GM18498 (cell line): ENCODE results near the gene HTR1D.

Source experiments
- ATAC-seq: cut with Tn5 transposase; IDR thresholded peaks from one replicate; pipeline ENCODE4 v1.9.1; 2021; ENCODE audit warnings: mild to moderate bottlenecking, moderate library complexity; ENCODE audit not compliant: unreplicated experiment

HTR1D gene

GRCh38 chr1:23187637-23188036 is 29.7 kb downstream of the HTR1D start:
- no peak for ATAC-seq

- no peak for ATAC-seq
These were observed 31.9 kb downstream of the HTR1D start for GRCh38 chr1:23185381-23185780.

GRCh38 chr1:23184212-23184934 is 32.9 kb downstream of the HTR1D start:
- no peak for ATAC-seq

GRCh38 chr1:23179862-23180261 is 37.4 kb downstream of the HTR1D start:
- no peak for ATAC-seq

- ATAC-seq: no peak
These were observed 38.4 kb downstream of the HTR1D start for GRCh38 chr1:23178950-23179349.

GRCh38 chr1:23178414-23178813 is 38.9 kb downstream of the HTR1D start:
- no peak for ATAC-seq

GRCh38 chr1:23177438-23178380 is 39.6 kb downstream of the HTR1D start:
- ATAC-seq: peak; percentile 60

GRCh38 chr1:23177031-23177430 is 40.3 kb downstream of the HTR1D start:
- no peak for ATAC-seq

GRCh38 chr1:23174426-23175110 is 42.7 kb downstream of the HTR1D start:
- no peak for ATAC-seq

- ATAC-seq: no peak
These were observed 46.0 kb downstream of the HTR1D start for GRCh38 chr1:23171181-23171755.

GRCh38 chr1:23169727-23170335 is 47.5 kb downstream of the HTR1D start:
- ATAC-seq: no peak

GRCh38 chr1:23169195-23169575 is 48.1 kb downstream of the HTR1D start:
- ATAC-seq: no peak

- peak; percentile 78 for ATAC-seq
These were observed 48.7 kb downstream of the HTR1D start, which contains the start of gene LUZP1 for GRCh38 chr1:23168445-23169194. TSS of gene LUZP1 (minus strand) at chr1:23168856.

GRCh38 chr1:23168079-23168444 is 49.2 kb downstream of the HTR1D start:
- ATAC-seq: peak; percentile 40

GRCh38 chr1:23167353-23168078 is 49.8 kb downstream of the HTR1D start:
- ATAC-seq: peak; percentile 10

- ATAC-seq: no peak
These were observed 50.4 kb downstream of the HTR1D start for GRCh38 chr1:23166854-23167253.

GRCh38 chr1:23163395-23163794 is 53.9 kb downstream of the HTR1D start:
- no peak for ATAC-seq

GRCh38 chr1:23159963-23160877 is 57.1 kb downstream of the HTR1D start:
- no peak for ATAC-seq
